ENCODE measurements around the gene STOML1.

The STOML1 gene

GRCh38 chr15:73991726-73992593, at the start of gene STOML1:
Gene STOML1, minus strand, starts transcription at chr15:73992295. Its CDS starts 72 bp downstream, at chr15:73992223.
- peak; percentile 96 for DNase-seq

DNA sequence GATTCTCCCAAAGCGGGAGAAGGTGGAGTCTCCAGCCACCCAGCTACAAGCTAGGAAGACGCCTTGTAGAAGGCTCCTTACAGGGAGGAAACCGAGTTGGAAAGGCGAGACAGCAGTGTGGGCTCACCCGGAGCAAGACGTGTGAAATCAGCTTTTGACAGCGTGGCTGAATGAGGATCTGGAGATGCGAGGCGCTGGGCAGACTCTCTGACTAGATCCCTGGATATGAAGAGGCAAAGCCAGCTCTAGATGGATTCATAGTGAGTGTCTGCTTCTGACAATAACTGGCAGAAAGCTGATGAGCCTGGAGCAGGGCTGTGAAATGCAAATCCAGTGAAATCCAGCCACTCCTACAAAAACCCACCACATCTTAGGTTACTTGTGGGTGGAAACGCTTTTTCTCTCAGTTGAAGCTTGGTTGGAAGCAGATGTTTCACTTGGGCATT, 49.2 kb upstream of the STOML1 start:
- DNase-seq = no peak

DNA sequence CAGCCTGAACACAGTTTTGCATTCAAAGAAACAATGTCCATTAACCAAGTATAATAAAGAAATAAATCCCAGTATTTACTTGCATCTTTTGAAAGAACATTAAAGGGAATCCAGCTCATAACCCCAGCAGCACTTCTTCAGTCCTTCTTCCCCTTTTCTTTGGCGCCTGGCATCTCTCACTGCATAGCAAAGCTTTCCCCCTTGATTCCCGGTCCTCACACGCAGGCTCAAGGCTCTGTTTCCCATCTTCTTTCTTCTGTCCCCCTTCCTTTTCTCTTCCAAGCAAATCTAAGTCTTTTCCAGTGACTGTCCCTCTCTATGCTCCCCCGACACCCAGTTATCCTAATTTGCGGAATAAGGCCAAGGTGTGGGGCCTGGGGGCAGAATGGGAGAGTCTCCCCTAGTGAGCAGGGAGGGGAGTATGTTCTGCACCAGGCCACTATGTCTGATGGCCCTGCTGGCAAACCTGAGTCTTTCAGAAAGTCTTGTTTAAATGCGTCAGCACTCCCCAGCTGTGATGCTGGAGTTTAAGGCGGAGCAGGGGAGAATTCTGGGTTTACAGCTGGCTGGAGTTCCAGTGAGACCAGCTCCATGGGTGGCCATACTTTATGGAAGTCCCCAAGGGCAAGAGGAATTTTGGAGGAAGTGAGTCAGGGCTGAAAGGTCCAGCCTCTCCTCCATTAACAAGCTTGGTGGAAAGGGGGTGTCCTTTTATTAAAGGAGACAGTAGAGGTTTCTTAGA, 48.2 kb upstream of the STOML1 start:
- DNase-seq = no peak

- no peak for DNase-seq
Measured at GRCh38 chr15:74039656-74040010, 47.5 kb upstream of the STOML1 start.

DNA sequence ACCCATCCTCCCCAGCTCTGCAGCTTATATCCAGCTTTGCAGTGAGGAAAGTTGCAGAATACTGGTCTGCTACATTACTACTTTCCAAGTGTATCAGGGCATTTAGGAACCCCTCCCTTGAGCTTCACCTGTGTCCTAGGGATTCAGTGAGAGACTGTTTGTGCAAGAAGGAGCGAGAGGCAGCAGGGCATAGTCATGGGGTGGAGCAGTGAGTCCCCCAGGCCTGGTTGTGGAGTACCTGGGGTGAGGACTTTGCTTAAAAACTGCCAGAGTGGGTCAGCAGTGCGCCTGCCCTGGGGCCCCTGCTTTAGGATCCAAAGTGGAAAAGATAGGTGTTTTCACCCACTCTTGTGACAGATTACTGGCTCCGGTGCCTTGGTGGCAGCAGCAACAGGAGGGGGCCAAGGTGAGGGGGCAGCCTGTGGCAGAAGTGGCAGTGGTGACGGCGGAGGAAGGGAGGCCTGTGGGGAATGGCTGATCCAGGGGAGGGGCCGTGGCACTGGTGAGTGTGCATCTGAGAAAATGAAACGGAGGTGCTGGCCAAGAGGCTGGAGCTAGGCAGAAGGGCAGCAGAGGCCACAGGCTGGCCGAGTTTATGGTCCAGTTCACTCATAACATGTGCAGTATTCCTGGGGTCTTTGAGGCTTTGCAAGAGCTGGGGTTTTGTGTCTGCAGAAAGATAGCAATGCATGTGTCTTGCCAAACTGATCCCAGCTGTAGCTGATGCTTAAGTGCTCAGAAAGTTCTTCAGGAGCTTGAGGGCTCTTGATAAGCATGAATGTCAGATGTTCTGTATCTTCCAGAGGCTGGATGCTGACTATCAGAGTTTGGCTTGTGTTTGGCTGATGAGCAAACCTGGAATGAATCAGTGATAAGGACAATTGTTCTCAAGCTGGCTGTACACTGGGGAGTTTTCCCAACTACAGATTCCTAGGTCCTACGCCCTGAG, 46.9 kb upstream of the STOML1 start:
- no peak for DNase-seq

DNA sequence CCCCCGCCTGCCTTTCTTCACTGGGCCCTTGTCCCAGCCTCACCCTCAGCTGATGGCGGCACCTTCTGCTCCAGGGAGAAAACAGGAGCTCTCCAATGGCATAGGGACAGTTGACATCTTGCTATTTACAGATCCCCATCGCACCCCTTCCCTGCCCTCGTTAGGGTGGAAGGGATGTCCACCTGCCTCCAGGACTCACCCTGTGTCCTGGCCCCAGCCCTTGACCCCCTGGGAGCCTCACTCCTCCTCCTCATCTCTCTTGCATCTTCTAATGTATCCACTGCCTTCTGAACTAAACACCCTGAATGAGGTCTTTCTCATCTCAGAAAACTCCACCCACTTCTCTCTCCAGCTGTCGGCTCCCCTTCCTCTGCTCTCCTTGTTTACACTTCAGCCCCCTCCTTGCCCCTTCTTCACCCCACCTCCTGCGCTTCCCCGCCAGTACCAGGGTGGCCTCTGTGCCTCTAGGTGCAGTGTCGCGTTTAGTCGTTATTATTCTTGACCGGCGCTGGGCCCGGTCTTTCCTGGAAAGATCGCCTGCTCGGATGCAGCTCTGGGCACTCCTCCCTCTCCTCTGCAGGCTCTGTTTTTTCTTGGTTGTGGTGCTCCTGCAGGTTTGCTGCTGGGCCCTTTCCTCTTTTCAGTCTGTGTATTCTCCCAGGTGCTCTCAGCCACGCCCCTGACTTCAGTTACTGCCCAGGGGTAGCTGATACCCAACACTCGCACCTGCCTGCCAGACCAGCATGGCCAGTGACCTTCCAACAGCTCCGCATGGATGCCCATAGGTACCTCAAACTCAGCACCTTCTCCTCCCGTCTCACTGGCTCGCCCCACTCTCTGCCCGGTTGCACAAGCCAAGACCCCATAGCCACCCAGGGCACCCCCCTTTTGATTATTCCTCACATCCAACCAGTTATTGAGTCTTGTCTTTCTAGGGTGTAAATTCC, 45.3 kb upstream of the STOML1 start:
- DNase-seq = no peak

DNA sequence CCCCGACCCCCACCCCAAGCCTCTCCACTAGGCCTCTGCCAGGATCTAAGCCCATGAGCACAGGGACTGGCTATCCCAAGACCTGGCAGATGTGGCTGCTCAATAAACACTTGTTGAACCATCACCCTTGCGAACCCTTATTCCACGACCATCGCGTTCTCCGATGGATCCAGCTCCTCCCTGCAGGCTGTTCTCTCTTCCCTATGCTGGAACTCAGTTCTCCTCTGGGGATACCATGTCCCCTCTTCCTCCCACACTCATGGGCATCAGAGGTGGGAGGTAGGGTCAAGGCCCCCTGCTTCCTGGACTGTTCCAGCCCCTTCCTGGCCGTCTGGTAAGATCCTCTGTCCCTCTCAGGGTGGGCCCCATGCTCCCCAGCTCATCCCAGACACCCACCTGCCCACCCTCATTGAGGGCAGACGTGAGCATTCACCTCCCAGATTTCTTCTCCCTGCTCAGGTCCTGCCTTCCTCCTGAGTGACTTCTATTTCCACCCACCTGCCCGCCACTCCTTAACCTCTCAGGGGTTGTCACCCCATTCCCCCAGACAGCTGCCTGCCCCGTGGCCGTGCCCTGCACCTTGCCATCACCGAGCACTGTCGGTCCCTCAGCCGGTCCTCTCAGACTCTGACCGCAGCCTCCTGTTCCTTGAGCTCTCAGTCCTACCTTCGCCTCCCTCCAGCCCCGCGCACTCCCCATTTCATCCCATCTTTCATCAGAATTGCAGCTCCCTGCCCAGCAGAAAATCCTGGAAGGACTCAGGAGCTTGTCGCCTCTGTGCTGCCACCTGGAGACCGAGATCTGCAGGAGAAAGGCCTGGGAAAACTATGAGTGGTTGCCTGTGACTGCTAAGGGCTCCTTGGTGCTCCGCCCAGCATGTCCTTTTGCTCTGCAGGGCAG, 44.4 kb upstream of the STOML1 start:
- no peak for DNase-seq

- no peak for DNase-seq
Measured at GRCh38 chr15:74035121-74036017, 43.3 kb upstream of the STOML1 start.

- no peak for DNase-seq
Measured at GRCh38 chr15:74034206-74034755, 42.2 kb upstream of the STOML1 start.

DNA sequence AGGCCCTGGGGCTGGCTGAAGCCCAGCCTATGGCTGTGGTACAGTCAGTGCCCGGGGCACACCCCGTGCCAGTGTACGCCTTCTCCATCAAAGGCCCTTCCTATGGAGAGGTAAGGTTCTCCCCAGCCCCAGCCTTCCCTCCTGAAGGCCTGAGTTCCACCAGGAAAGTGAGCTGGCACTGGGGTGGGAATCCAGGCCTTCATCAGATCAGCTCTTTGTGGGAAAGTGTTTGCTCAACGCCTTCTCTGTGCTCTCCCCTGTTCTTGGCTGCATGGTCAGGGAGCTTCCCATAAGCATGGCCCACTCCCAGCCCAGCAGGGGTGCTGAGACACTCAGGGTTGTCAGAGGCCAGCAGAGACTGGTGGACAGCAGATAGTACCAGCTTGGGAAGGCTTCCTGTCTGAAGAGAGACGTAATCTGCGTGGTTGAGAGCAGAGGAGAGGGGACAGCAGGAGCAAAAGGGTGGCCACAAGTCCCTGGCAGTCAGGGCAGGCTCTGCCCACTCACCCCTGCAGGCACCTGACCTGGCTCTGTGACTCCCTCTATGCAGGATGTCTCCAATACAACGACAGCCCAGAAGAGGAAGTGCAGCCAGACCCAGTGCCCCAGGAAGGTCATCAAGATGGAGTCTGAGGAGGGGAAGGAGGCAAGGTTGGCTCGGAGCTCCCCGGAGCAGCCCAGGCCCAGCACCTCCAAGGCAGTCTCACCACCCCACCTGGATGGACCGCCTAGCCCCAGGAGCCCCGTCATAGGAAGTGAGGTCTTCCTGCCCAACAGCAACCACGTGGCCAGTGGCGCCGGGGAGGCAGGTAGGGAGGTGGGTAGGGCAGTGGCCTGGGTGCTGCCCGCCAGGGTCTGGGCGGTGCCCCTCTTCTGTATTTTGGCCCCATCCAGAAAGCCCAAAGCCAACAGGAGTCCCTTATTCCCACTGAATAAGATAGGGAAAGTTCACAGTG, 40.8 kb upstream of the STOML1 start:
- DNase-seq = no peak

GRCh38 chr15:74032046-74032445, 40.0 kb upstream of the STOML1 start:
- no peak for DNase-seq

- DNase-seq = no peak
Measured at GRCh38 chr15:74028646-74029045, 36.6 kb upstream of the STOML1 start.

- DNase-seq = no peak
Measured at GRCh38 chr15:74027688-74028087, 35.6 kb upstream of the STOML1 start.

- DNase-seq = no peak
Measured at GRCh38 chr15:74025436-74025835, 33.3 kb upstream of the STOML1 start.

DNA sequence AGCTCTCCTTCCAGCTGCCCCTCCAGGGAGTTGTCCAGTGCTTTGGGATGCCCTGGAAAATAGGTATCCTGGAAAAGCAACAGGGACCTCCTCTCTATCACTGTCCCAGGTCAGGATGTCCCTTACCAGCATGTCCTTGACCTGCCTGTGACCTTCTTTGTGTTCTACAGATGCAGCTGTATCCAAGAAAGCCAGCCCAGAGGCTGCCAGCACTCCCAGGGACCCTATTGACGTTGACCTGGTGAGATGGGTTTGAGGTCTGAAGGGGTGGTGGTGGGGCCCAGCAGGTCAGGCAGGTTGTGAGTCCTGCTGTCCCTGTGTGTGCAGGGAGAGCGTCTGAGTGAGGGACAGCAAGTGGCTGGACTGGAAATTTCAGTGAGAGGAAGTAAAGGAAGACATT, 32.6 kb upstream of the STOML1 start:
- DNase-seq = no peak

DNA sequence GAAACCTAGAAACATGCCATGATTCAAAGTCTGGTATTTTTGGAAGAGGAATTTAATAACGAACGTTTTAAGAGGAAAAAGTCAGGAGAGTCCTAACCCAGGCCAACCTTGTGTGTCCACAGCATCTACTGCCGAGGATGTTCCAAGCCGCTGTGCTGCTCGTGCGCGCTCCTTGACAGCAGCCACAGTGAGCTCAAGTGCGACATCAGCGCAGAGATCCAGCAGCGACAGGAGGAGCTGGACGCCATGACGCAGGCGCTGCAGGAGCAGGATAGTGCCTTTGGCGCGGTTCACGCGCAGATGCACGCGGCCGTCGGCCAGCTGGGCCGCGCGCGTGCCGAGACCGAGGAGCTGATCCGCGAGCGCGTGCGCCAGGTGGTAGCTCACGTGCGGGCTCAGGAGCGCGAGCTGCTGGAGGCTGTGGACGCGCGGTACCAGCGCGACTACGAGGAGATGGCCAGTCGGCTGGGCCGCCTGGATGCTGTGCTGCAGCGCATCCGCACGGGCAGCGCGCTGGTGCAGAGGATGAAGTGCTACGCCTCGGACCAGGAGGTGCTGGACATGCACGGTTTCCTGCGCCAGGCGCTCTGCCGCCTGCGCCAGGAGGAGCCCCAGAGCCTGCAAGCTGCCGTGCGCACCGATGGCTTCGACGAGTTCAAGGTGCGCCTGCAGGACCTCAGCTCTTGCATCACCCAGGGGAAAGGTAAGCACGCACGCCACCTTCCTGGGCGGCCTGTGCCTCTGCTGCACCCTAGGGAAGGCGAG, 30.8 kb upstream of the STOML1 start:
- DNase-seq = no peak

DNA sequence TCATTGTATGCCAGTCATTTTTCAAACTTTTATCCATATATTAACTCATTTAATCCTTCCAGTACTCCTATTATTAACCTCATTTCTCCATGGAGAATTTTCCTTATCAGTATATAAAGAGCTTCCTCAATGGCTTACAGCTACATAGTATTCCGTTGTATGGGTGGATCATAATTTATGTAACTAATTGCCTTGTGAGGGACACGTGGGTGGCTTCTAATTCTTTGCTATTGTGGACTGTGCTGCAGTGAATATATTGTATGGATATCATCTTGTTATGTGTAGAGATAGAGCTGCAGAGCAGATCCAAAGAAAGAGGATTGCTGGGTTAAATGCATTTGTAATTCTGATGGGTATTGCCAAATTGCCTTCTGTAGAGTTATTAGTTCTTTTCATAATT, 27.6 kb upstream of the STOML1 start:
- DNase-seq = no peak

All from activated naive CD4-positive, alpha-beta T cell treated with anti-CD3 and anti-CD28 coated beads, Interleukin-2, amount 50 U/mL, for 16 hours (primary cell).